ENCODE data around the gene SPATA13.

SPATA13 gene

DNA sequence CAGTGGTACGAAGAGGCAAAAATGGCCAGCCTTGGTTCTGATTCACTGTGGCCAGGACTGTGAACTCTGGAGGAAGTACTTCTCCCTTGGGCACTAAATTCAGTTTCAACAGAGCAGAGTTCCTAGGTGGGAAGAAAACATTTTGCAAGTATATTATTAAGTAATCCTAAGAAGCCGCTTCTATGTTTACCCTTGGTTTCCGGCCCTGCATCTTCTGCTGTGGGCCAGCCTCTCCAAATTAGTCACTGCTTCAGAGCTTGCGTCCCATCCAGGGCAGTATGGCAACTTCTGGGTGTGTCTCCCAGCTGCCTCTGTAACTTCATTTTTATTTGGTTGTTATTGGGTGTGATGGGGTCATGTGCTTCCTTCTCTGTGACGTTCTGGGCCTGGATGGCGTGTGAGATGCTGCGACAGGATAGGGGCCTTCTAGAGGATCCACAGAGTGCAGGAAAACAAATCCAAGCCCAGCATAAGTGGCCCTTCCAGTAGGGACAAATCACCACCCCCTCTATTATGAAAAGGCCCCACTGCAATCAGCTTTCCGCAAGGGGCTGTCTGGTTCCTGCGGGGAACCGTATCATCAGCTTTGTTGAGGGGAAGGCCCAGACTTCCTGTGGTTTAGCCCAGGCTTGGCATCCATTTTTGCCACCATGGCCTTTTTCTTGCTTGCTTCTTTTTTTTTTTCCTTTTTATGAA lies 93.8 kb downstream of the SPATA13 start:
- H3K27me3 ChIP-seq (ENCODE audit: control insufficient read depth in 5 of 5, insufficient read depth in 4 of 5, low read length in 5 of 5): peaks cover 0 to 2% (median 0%) of the 10 kb centered on the region in 5 donors
- no peak overlapping the region for H3K9ac ChIP-seq (ENCODE audit: low read length in 5 of 5)
- no peaks in the 10 kb centered on the region for H3K9me3 ChIP-seq (ENCODE audit: control insufficient read depth in 5 of 5, low read length in 5 of 5)
- H3K27ac ChIP-seq (ENCODE audit: low read depth, low read length): no peak overlapping the region
- H3K36me3 ChIP-seq (ENCODE audit: control insufficient read depth in 5 of 5, insufficient read depth in 5 of 5, low read length in 5 of 5): peaks cover 0 to 11% (median 7%) of the 10 kb centered on the region in 5 donors
- no peak overlapping the region for H3K4me3 ChIP-seq (ENCODE audit: low read depth in 1 of 5, low read length in 5 of 5)
- peaks cover 0 to 13% (median 4%) of the 10 kb centered on the region in 5 donors for H3K4me1 ChIP-seq (ENCODE audit: control insufficient read depth in 5 of 5, insufficient read depth in 5 of 5, low read length in 5 of 5)

GRCh38 chr13:24257497-24257896 lies 97.0 kb downstream of the SPATA13 start:
- H3K4me3 ChIP-seq (ENCODE audit: low read depth in 1 of 5, low read length in 5 of 5): no peak overlapping the region
- peaks cover 0 to 20% (median 4%) of the 10 kb centered on the region in 5 donors for H3K4me1 ChIP-seq (ENCODE audit: control insufficient read depth in 5 of 5, insufficient read depth in 5 of 5, low read length in 5 of 5)

GRCh38 chr13:24261566-24261965 lies 101.0 kb downstream of the SPATA13 start:
- Histone ChIP-seq H3K36me3 (ENCODE audit: control insufficient read depth in 5 of 5, insufficient read depth in 5 of 5, low read length in 5 of 5) (no peaks in the 10 kb centered on the region), H3K4me3 (ENCODE audit: low read depth in 1 of 5, low read length in 5 of 5) (no peak overlapping the region), H3K4me1 (ENCODE audit: control insufficient read depth in 5 of 5, insufficient read depth in 5 of 5, low read length in 5 of 5) (peaks cover 0 to 14% (median 0%) of the 10 kb centered on the region in 5 donors), H3K27ac (ENCODE audit: low read depth, low read length) (no peak overlapping the region), H3K9ac (ENCODE audit: low read length in 5 of 5) (no peak overlapping the region), H3K27me3 (ENCODE audit: control insufficient read depth in 5 of 5, insufficient read depth in 4 of 5, low read length in 5 of 5) (no peaks in the 10 kb centered on the region), H3K9me3 (ENCODE audit: control insufficient read depth in 5 of 5, low read length in 5 of 5) (no peaks in the 10 kb centered on the region)

More at GRCh38 chr13:24257497-24257896, 97.0 kb downstream of the SPATA13 start:
- Histone ChIP-seq H3K27ac (ENCODE audit: low read depth, low read length) (no peak overlapping the region), H3K36me3 (ENCODE audit: control insufficient read depth in 5 of 5, insufficient read depth in 5 of 5, low read length in 5 of 5) (no peaks in the 10 kb centered on the region), H3K27me3 (ENCODE audit: control insufficient read depth in 5 of 5, insufficient read depth in 4 of 5, low read length in 5 of 5) (no peaks in the 10 kb centered on the region), H3K9ac (ENCODE audit: low read length in 5 of 5) (no peak overlapping the region), H3K9me3 (ENCODE audit: control insufficient read depth in 5 of 5, low read length in 5 of 5) (no peaks in the 10 kb centered on the region)

GRCh38 chr13:24263632-24264031 lies 103.1 kb downstream of the SPATA13 start:
- Histone ChIP-seq H3K36me3 (ENCODE audit: control insufficient read depth in 5 of 5, insufficient read depth in 5 of 5, low read length in 5 of 5) (no peaks in the 10 kb centered on the region), H3K27me3 (ENCODE audit: control insufficient read depth in 5 of 5, insufficient read depth in 4 of 5, low read length in 5 of 5) (no peaks in the 10 kb centered on the region), H3K4me1 (ENCODE audit: control insufficient read depth in 5 of 5, insufficient read depth in 5 of 5, low read length in 5 of 5) (peaks cover 0 to 26% (median 5%) of the 10 kb centered on the region in 5 donors), H3K27ac (ENCODE audit: low read depth, low read length) (no peak overlapping the region), H3K9ac (ENCODE audit: low read length in 5 of 5) (no peak overlapping the region), H3K4me3 (ENCODE audit: low read depth in 1 of 5, low read length in 5 of 5) (no peak overlapping the region), H3K9me3 (ENCODE audit: control insufficient read depth in 5 of 5, low read length in 5 of 5) (no peaks in the 10 kb centered on the region)

DNA sequence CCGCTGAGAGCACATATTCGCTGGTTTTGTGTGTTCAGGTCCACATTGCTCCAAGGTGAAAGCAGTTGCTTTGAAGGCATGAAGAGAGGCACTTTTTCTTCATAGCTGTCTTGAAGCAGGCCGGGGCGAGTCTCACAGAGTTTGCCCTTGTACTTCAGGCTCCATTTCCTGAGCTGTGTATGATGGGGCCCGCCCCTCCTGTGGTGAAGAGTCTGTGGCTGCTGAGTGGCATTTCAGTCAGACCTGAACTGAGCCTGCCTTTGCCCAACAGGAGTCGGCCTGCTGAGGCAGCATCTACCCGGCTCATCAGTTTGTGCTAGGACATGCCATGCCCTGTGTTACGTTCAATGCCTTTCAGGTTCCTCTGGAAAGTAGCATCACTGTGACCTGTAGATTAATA lies 104.5 kb downstream of the SPATA13 start:
- no peaks in the 10 kb centered on the region for H3K27me3 ChIP-seq (ENCODE audit: control insufficient read depth in 5 of 5, insufficient read depth in 4 of 5, low read length in 5 of 5)
- no peaks in the 10 kb centered on the region for H3K36me3 ChIP-seq (ENCODE audit: control insufficient read depth in 5 of 5, insufficient read depth in 5 of 5, low read length in 5 of 5)
- H3K4me1 ChIP-seq (ENCODE audit: control insufficient read depth in 5 of 5, insufficient read depth in 5 of 5, low read length in 5 of 5): peaks cover 0 to 26% (median 5%) of the 10 kb centered on the region in 5 donors
- no peak overlapping the region for H3K27ac ChIP-seq (ENCODE audit: low read depth, low read length)
- H3K9ac ChIP-seq (ENCODE audit: low read length in 5 of 5): no peak overlapping the region
- no peak overlapping the region for H3K4me3 ChIP-seq (ENCODE audit: low read depth in 1 of 5, low read length in 5 of 5)
- H3K9me3 ChIP-seq (ENCODE audit: control insufficient read depth in 5 of 5, low read length in 5 of 5): no peaks in the 10 kb centered on the region

DNA sequence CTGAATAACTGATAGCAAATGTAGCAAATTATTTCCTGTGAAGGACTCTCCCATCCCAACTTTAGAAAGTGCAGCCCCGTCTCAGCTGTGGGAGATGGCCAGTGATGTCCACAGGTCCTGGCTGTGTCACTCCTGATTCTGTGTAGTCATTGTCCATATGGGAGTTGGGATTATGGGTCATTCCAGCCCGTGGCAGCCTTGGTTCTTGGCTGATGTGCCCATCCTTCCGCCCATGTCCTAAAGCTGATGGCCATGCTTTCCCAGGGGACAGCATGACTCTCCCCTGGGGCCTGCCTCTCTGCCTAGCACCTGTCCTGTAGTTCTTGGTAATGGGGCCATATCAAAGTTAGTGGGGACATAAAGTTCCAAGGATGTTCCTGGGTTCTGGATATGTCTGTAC lies 104.9 kb downstream of the SPATA13 start:
- Histone ChIP-seq H3K27ac (ENCODE audit: low read depth, low read length) (no peak overlapping the region), H3K27me3 (ENCODE audit: control insufficient read depth in 5 of 5, insufficient read depth in 4 of 5, low read length in 5 of 5) (no peaks in the 10 kb centered on the region), H3K9ac (ENCODE audit: low read length in 5 of 5) (no peak overlapping the region), H3K9me3 (ENCODE audit: control insufficient read depth in 5 of 5, low read length in 5 of 5) (no peaks in the 10 kb centered on the region), H3K4me1 (ENCODE audit: control insufficient read depth in 5 of 5, insufficient read depth in 5 of 5, low read length in 5 of 5) (peaks cover 0 to 28% (median 9%) of the 10 kb centered on the region in 5 donors), H3K36me3 (ENCODE audit: control insufficient read depth in 5 of 5, insufficient read depth in 5 of 5, low read length in 5 of 5) (no peaks in the 10 kb centered on the region), H3K4me3 (ENCODE audit: low read depth in 1 of 5, low read length in 5 of 5) (no peak overlapping the region)

DNA sequence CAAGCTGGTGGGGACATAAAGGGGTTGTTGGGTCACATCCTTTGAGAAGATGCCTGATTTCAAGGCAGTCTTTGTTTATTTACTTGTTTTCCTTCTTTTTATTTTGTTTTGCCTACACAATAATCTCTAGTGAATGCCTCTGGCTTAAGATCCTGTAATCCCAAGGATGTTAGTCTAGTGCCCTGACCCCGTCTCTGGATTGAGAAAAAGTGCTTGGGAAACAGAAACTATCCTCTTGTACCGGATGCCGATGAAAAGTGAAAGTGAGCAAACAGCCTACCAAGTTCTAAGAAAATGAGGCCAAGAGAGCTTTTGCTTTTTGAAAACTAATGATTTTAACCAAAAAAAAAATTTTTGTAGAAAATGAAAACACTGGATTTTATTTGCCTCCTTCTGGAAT lies 106.8 kb downstream of the SPATA13 start:
- H3K27ac ChIP-seq (ENCODE audit: low read depth, low read length): peak overlapping the region; percentile 25
- H3K27me3 ChIP-seq (ENCODE audit: control insufficient read depth in 5 of 5, insufficient read depth in 4 of 5, low read length in 5 of 5): no peaks in the 10 kb centered on the region
- peak overlapping the region in 2 of 5 donors; percentile 28 to 39 for H3K9ac ChIP-seq (ENCODE audit: low read length in 5 of 5)
- no peaks in the 10 kb centered on the region for H3K36me3 ChIP-seq (ENCODE audit: control insufficient read depth in 5 of 5, insufficient read depth in 5 of 5, low read length in 5 of 5)
- no peaks in the 10 kb centered on the region for H3K9me3 ChIP-seq (ENCODE audit: control insufficient read depth in 5 of 5, low read length in 5 of 5)
- H3K4me1 ChIP-seq (ENCODE audit: control insufficient read depth in 5 of 5, insufficient read depth in 5 of 5, low read length in 5 of 5): peaks cover 0 to 38% (median 23%) of the 10 kb centered on the region in 5 donors
- H3K4me3 ChIP-seq (ENCODE audit: low read depth in 1 of 5, low read length in 5 of 5): peak overlapping the region in 3 of 5 donors; percentile 29 to 49 (median 36)

DNA sequence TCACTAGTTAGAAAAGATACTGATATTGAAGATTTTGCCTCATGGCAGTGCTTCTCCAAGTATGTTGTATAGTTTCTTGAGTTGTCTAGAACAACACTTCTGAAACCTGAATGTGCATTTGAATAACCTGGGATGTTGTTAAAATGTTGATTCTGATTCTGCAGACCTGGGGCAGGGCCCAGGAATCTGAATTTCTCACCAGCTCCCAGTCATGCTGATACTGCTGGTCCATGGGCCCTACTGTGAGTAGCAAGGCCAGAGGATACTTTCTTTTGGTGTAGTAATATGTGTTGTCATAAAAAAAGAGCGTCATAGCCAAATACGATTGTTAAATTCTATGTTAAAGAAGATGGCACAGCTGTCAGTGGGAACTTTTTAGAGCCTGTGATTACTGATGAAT lies 107.3 kb downstream of the SPATA13 start:
- Histone ChIP-seq H3K36me3 (ENCODE audit: control insufficient read depth in 5 of 5, insufficient read depth in 5 of 5, low read length in 5 of 5) (no peaks in the 10 kb centered on the region), H3K4me1 (ENCODE audit: control insufficient read depth in 5 of 5, insufficient read depth in 5 of 5, low read length in 5 of 5) (peaks cover 0 to 39% (median 25%) of the 10 kb centered on the region in 5 donors), H3K27ac (ENCODE audit: low read depth, low read length) (peak overlapping the region; percentile 25), H3K9me3 (ENCODE audit: control insufficient read depth in 5 of 5, low read length in 5 of 5) (no peaks in the 10 kb centered on the region), H3K4me3 (ENCODE audit: low read depth in 1 of 5, low read length in 5 of 5) (peak overlapping the region in 3 of 5 donors; percentile 5 to 49 (median 29)), H3K27me3 (ENCODE audit: control insufficient read depth in 5 of 5, insufficient read depth in 4 of 5, low read length in 5 of 5) (no peaks in the 10 kb centered on the region), H3K9ac (ENCODE audit: low read length in 5 of 5) (peak overlapping the region in 2 of 5 donors; percentile 28 to 39)

- Histone ChIP-seq H3K36me3 (ENCODE audit: control insufficient read depth in 5 of 5, insufficient read depth in 5 of 5, low read length in 5 of 5) (no peaks in the 10 kb centered on the region), H3K27ac (ENCODE audit: low read depth, low read length) (no peak overlapping the region), H3K9me3 (ENCODE audit: control insufficient read depth in 5 of 5, low read length in 5 of 5) (no peaks in the 10 kb centered on the region), H3K27me3 (ENCODE audit: control insufficient read depth in 5 of 5, insufficient read depth in 4 of 5, low read length in 5 of 5) (no peaks in the 10 kb centered on the region), H3K4me3 (ENCODE audit: low read depth in 1 of 5, low read length in 5 of 5) (no peak overlapping the region), H3K4me1 (ENCODE audit: control insufficient read depth in 5 of 5, insufficient read depth in 5 of 5, low read length in 5 of 5) (peaks cover 0 to 51% (median 25%) of the 10 kb centered on the region in 5 donors), H3K9ac (ENCODE audit: low read length in 5 of 5) (no peak overlapping the region)
Measured at GRCh38 chr13:24269821-24270220, 109.3 kb downstream of the SPATA13 start.

DNA sequence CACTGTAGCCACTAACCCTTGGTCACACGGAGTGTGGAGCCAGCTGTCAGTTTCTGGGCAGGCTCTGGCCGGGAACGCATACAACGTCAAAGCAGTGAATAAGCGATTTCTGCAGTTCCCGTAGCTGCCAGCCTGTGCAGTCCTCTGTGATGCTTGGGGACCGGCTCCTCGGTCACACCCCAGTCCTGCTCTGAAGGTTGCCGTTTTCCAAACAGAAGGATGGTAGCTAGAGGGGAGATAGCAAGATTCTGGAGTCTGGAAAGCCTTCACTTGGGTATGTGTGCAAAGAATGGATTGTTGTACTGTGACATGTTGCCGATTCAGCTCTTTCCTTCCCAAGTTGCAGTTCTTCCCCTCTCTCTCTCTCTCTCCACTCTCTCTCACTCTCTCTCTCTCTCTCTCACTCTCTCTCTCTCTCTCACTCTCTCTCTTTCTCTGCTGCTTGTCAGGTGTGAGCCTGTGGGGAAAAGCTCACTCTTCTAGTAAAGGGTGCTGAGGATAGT lies 110.2 kb downstream of the SPATA13 start:
- no peaks in the 10 kb centered on the region for H3K27me3 ChIP-seq (ENCODE audit: control insufficient read depth in 5 of 5, insufficient read depth in 4 of 5, low read length in 5 of 5)

More for the DNA sequence above, 110.2 kb downstream of the SPATA13 start:
- peaks cover 0 to 57% (median 25%) of the 10 kb centered on the region in 5 donors for H3K4me1 ChIP-seq (ENCODE audit: control insufficient read depth in 5 of 5, insufficient read depth in 5 of 5, low read length in 5 of 5)
- no peaks in the 10 kb centered on the region for H3K36me3 ChIP-seq (ENCODE audit: control insufficient read depth in 5 of 5, insufficient read depth in 5 of 5, low read length in 5 of 5)
- no peak overlapping the region for H3K27ac ChIP-seq (ENCODE audit: low read depth, low read length)
- H3K4me3 ChIP-seq (ENCODE audit: low read depth in 1 of 5, low read length in 5 of 5): peak overlapping the region; percentile 38 to 73 (median 62)
- no peaks in the 10 kb centered on the region for H3K9me3 ChIP-seq (ENCODE audit: control insufficient read depth in 5 of 5, low read length in 5 of 5)
- H3K9ac ChIP-seq (ENCODE audit: low read length in 5 of 5): peak overlapping the region in 3 of 5 donors; percentile 8 to 63 (median 16)

Data from subcutaneous abdominal adipose tissue (tissue), 5 donors.